Neural progenitor cell (in vitro differentiated cells): ENCODE measurements around the gene SEMA4A. TPM values are rescaled to one million over a fixed set of nuclear protein-coding genes. Genes with fewer than 3 reads are reported as not detected.

Experiments used
- DNase-seq: peaks from one replicate; pipeline ENCODE4 v3.0.0-alpha.2; 2016; ENCODE audit warnings: low spot score
- H2AFZ ChIP-seq: fragments of 200-600 bp; sonication (generic); replicated peaks from 2 replicates; pipeline ENCODE4 v1.6.1; 2016; ENCODE audit warnings: antibody characterized with exemption
- H3F3A ChIP-seq: fragments of 200-600 bp; sonication (generic); 2 replicates; pipeline ENCODE4 v1.6.1; 2016; ENCODE audit warnings: antibody characterized with exemption, low read depth
- H3K27ac ChIP-seq: fragments of 200-600 bp; sonication (generic); 2 replicates; pipeline ENCODE4 v1.5.1; 2016; ENCODE audit warnings: mild to moderate bottlenecking
- H3K27me3 ChIP-seq: fragments of 200-600 bp; sonication (generic); 2 replicates; pipeline ENCODE4 v1.6.1; 2016; ENCODE audit warnings: mild to moderate bottlenecking, moderate library complexity
- H3K36me3 ChIP-seq: fragments of 200-600 bp; sonication (generic); 2 replicates; pipeline ENCODE4 v1.5.1; 2016
- H3K4me1 ChIP-seq: fragments of 200-600 bp; sonication (generic); 2 replicates; pipeline ENCODE4 v1.6.1; 2016; ENCODE audit warnings: mixed run types
- H3K4me2 ChIP-seq: fragments of 200-600 bp; sonication (generic); 2 replicates; pipeline ENCODE4 v1.6.1; 2016
- H3K4me3 ChIP-seq: fragments of 200-600 bp; sonication (generic); 2 replicates; pipeline ENCODE4 v1.5.1; 2016
- H3K79me2 ChIP-seq: fragments of 200-600 bp; sonication (generic); 2 replicates; pipeline ENCODE4 v1.6.1; 2016; ENCODE audit warnings: low read depth
- H3K9ac ChIP-seq: fragments of 200-600 bp; sonication (generic); 2 replicates; pipeline ENCODE4 v1.6.1; 2016
- H3K9me3 ChIP-seq: fragments of 200-600 bp; sonication (generic); 2 replicates; pipeline ENCODE4 v1.5.1; 2016; ENCODE audit warnings: low read depth
- H4K20me1 ChIP-seq: fragments of 200-600 bp; sonication (generic); 2 replicates; pipeline ENCODE4 v1.6.1; 2016; ENCODE audit warnings: low read depth
- H3K27ac Mint-ChIP-seq: 3 replicates; pipeline ENCODE4 v1.8.0; 2021; ENCODE audit warnings: mixed read lengths
- H3K27me3 Mint-ChIP-seq: 2 replicates; pipeline ENCODE4 v1.8.0; 2022; ENCODE audit warnings: low read depth, mild to moderate bottlenecking, inconsistent platforms, moderate library complexity, mixed read lengths; ENCODE audit not compliant: insufficient read depth
- H3K36me3 Mint-ChIP-seq: 3 replicates; pipeline ENCODE4 v1.8.0; 2021; ENCODE audit warnings: mixed read lengths
- H3K4me1 Mint-ChIP-seq: 3 replicates; pipeline ENCODE4 v1.8.0; 2021; ENCODE audit warnings: mixed read lengths
- H3K4me3 Mint-ChIP-seq: 3 replicates; pipeline ENCODE4 v1.8.0; 2021; ENCODE audit warnings: mild to moderate bottlenecking, moderate library complexity, mixed read lengths
- H3K9me3 Mint-ChIP-seq: 3 replicates; pipeline ENCODE4 v1.8.0; 2020; ENCODE audit warnings: mixed read lengths
- EZH2 ChIP-seq: fragments of 200-600 bp; sonication (generic); IDR thresholded peaks from 2 replicates; pipeline ENCODE4 v1.6.1; 2017; ENCODE audit warnings: antibody characterized with exemption, mild to moderate bottlenecking, moderate library complexity
- EZH2phosphoT487 ChIP-seq: fragments of 200-600 bp; sonication (generic); IDR thresholded peaks from 2 replicates; pipeline ENCODE4 v1.6.1; 2017; ENCODE audit warnings: antibody characterized with exemption
- total RNA-seq: library from RNA; depleted of rRNA; stranded (reverse); fragments of >200 nt; gene quantifications from 2 replicates; pipeline ENCODE4 v1.2.3, GENCODE V29; 2015; ENCODE audit warnings: low replicate concordance
- TF ChIP-seq, protein P1 (sequence below): fragments of 200-600 bp; sonication (generic); IDR thresholded peaks from 2 replicates; pipeline ENCODE4 v1.5.1; 2017; ENCODE audit warnings: antibody characterized with exemption, mild to moderate bottlenecking

The SEMA4A gene
- 0.69 and 1.8 TPM in 2 replicates for total RNA-seq

- Histone ChIP-seq H3K4me3 (no peak within 1 kb of the TSS), H3K9ac (no peak within 1 kb of the TSS), H3K27ac (no peak within 1 kb of the TSS), H3K79me2 (no peaks in the 10 kb centered on the region), H3K4me1 (peaks cover 19% of the 10 kb centered on the region), H3K9me3 (no peaks in the 10 kb centered on the region), H2AFZ (no peak within 1 kb of the TSS), H3K36me3 (no peaks in the 10 kb centered on the region), H3F3A (peaks cover 13% of the 10 kb centered on the region), H3K27me3 (peaks cover 6% of the 10 kb centered on the region), H3K4me2 (no peak within 1 kb of the TSS), H4K20me1 (no peaks in the 10 kb centered on the region)
- no peak for DNase-seq
- TF ChIP-seq, protein P1, sequence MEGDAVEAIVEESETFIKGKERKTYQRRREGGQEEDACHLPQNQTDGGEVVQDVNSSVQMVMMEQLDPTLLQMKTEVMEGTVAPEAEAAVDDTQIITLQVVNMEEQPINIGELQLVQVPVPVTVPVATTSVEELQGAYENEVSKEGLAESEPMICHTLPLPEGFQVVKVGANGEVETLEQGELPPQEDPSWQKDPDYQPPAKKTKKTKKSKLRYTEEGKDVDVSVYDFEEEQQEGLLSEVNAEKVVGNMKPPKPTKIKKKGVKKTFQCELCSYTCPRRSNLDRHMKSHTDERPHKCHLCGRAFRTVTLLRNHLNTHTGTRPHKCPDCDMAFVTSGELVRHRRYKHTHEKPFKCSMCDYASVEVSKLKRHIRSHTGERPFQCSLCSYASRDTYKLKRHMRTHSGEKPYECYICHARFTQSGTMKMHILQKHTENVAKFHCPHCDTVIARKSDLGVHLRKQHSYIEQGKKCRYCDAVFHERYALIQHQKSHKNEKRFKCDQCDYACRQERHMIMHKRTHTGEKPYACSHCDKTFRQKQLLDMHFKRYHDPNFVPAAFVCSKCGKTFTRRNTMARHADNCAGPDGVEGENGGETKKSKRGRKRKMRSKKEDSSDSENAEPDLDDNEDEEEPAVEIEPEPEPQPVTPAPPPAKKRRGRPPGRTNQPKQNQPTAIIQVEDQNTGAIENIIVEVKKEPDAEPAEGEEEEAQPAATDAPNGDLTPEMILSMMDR: no peak
- no peak for TF ChIP-seq EZH2
- TF ChIP-seq EZH2phosphoT487: no peak
- Mint-ChIP-seq H3K9me3 (no peaks in the 10 kb centered on the region), H3K4me3 (no peak within 1 kb of the TSS), H3K36me3 (no peaks in the 10 kb centered on the region), H3K27me3 (peaks cover 19% of the 10 kb centered on the region), H3K27ac (peak within 1 kb of the TSS; percentile 53), H3K4me1 (peaks cover 39% of the 10 kb centered on the region)
Measured at GRCh38 chr1:156153362-156153761, at the start of gene SEMA4A. TSS of gene SEMA4A (plus strand) at chr1:156153585. CDS start at chr1:156154579, 994 bp downstream.

GRCh38 chr1:156104065-156104810 lies 49.1 kb upstream of the SEMA4A start:
- no peak for TF ChIP-seq EZH2phosphoT487
- no peak for TF ChIP-seq EZH2
- TF ChIP-seq, protein P1: no peak
- Histone ChIP-seq H3K9me3 (no peaks in the 10 kb centered on the region), H3F3A (peaks cover 40% of the 10 kb centered on the region), H3K4me2 (peak overlapping the region; percentile 75), H3K4me3 (no peak overlapping the region), H3K27ac (no peak overlapping the region), H3K9ac (no peak overlapping the region), H3K79me2 (peaks cover 74% of the 10 kb centered on the region), H3K36me3 (no peaks in the 10 kb centered on the region), H3K27me3 (no peaks in the 10 kb centered on the region), H4K20me1 (peaks cover 100% of the 10 kb centered on the region), H2AFZ (no peak overlapping the region), H3K4me1 (peaks cover 45% of the 10 kb centered on the region)
- H3K4me3 Mint-ChIP-seq: peak overlapping the region; percentile 72
- H3K36me3 Mint-ChIP-seq: peaks cover 17% of the 10 kb centered on the region
- peak overlapping the region; percentile 91 for H3K27ac Mint-ChIP-seq
- peaks cover 12% of the 10 kb centered on the region for H3K27me3 Mint-ChIP-seq
- no peak for DNase-seq
- peaks cover 72% of the 10 kb centered on the region for H3K4me1 Mint-ChIP-seq
- no peaks in the 10 kb centered on the region for H3K9me3 Mint-ChIP-seq

DNA sequence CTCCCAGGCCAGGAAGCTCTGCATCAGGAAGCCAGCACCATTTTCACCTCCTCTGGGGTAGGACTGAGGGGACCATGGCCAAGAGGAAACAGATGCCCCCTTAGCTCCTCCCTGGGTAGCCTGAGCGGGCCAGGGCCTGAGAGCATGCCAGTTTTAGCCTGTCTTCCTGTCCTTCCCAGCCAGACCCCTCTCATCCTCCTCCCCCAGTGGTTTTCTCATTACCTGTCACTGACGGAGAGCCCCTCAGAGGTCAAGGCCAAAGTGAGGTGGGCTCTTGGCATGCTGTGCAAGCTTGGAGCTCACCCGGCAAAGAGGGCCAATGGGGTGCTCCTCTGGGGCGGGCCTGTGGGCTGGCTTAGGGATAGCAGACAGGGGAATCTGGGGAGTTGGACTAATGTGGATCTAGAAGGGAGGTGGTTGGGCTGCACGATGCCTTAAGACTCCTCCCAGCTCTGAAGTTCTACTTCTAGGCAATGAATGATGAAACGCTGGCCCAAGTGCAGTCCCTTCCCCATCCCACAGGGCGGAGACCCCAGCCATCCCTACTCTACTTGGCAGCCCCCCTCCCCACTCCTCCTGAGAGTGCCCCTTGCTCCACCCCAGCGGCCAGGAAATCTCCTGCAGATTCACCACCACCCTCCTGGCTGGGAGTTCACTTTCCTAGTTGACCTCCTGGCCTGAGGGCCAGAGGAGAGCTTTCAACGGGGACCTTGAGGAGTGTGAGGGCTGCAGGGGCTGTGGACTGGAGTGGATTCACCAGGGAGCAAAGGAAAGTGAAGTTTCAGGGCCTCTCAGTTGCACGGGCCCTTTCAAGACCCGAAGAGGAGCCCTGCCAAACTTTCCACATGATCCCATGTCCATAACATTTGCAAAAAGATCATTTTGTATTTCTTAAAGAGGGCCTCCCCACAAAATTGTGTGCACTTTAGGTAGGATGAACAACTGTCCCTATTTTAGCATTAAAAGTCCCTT lies 48.2 kb upstream of the SEMA4A start:
- Histone ChIP-seq H3K27me3 (no peaks in the 10 kb centered on the region), H3K4me1 (peaks cover 43% of the 10 kb centered on the region), H3K27ac (no peak overlapping the region), H3K9ac (no peak overlapping the region), H4K20me1 (peaks cover 100% of the 10 kb centered on the region), H3F3A (peaks cover 38% of the 10 kb centered on the region), H3K36me3 (no peaks in the 10 kb centered on the region), H3K9me3 (no peaks in the 10 kb centered on the region), H3K4me2 (peak overlapping the region; percentile 75), H3K4me3 (peak overlapping the region; percentile 35), H2AFZ (no peak overlapping the region), H3K79me2 (peaks cover 65% of the 10 kb centered on the region)
- Mint-ChIP-seq H3K27me3 (peaks cover 14% of the 10 kb centered on the region), H3K27ac (peak overlapping the region; percentile 97), H3K9me3 (no peaks in the 10 kb centered on the region), H3K4me3 (peak overlapping the region; percentile 78), H3K4me1 (peaks cover 73% of the 10 kb centered on the region), H3K36me3 (peaks cover 20% of the 10 kb centered on the region)
- no peak for DNase-seq
- TF ChIP-seq, protein P1: peak; percentile 4
- TF ChIP-seq EZH2phosphoT487 (no peak), EZH2 (no peak)
